OCI-LY7 (cell line): Measurements from ENCODE around the gene MACO1. TPM values are rescaled to one million over a fixed set of nuclear protein-coding genes. Genes with fewer than 3 reads are reported as not detected.

Experiments
- BruUV-seq: library from RNA; stranded (reverse); fragments of 400-500 nt; replicated peaks from 2 replicates; lab custom pipeline; 2021; lab: Mats Ljungman, UMichigan
- CTCF ChIA-PET: fragments of 300-600 bp; sonication (Branson Sonifier 250); formaldehyde crosslinking; loops from one replicate; lab custom pipeline; 2022; ENCODE audit warnings: antibody characterized with exemption; ENCODE audit not compliant: unreplicated experiment; lab: Charles Lee
- POLR2A ChIA-PET: fragments of 300-600 bp; sonication (Branson Sonifier 250); formaldehyde crosslinking; loops from one replicate; lab custom pipeline; 2022; ENCODE audit warnings: antibody characterized with exemption; lab: Charles Lee
- DNase-seq: peaks from one replicate; pipeline ENCODE4 v3.0.0-alpha.2; 2015; ENCODE audit warnings: low spot score
- H2AFZ ChIP-seq: fragments of 200-600 bp; sonication (generic), shearing (Covaris generic); 2 replicates; pipeline ENCODE4 v1.6.1; 2014; ENCODE audit warnings: mild to moderate bottlenecking, antibody characterized with exemption, low read length, moderate library complexity
- H3K27ac ChIP-seq: fragments of 200-600 bp; sonication (generic); 2 replicates; pipeline ENCODE4 v1.5.1; 2014; ENCODE audit warnings: mixed run types, low read depth, mild to moderate bottlenecking, moderate library complexity, low read length, inconsistent platforms; ENCODE audit not compliant: poor library complexity, severe bottlenecking
- H3K36me3 ChIP-seq: fragments of 200-600 bp; sonication (generic); 2 replicates; pipeline ENCODE4 v1.6.1; 2014; ENCODE audit warnings: mild to moderate bottlenecking, antibody characterized with exemption, low read length, moderate library complexity, mixed read lengths; ENCODE audit not compliant: insufficient read depth
- H3K4me1 ChIP-seq: fragments of 200-600 bp; sonication (generic); 2 replicates; pipeline ENCODE4 v1.5.1; 2014; ENCODE audit warnings: mild to moderate bottlenecking, low read length; ENCODE audit not compliant: insufficient read depth, poor library complexity, severe bottlenecking
- H3K4me2 ChIP-seq: fragments of 200-600 bp; sonication (generic); 2 replicates; pipeline ENCODE4 v1.6.1; 2014; ENCODE audit warnings: mild to moderate bottlenecking, low read length
- H3K4me3 ChIP-seq: fragments of 200-600 bp; sonication (generic); 2 replicates; pipeline ENCODE4 v1.5.1; 2014; ENCODE audit warnings: mild to moderate bottlenecking, low read depth, low read length; ENCODE audit not compliant: poor library complexity, severe bottlenecking
- H3K79me2 ChIP-seq: fragments of 200-600 bp; sonication (generic); 2 replicates; pipeline ENCODE4 v1.6.1; 2016; ENCODE audit warnings: low read depth, mild to moderate bottlenecking, low read length, moderate library complexity, mixed read lengths; ENCODE audit not compliant: insufficient read depth
- H3K9me2 ChIP-seq: fragments of 200-600 bp; sonication (generic); 2 replicates; pipeline ENCODE4 v1.6.1; 2016; ENCODE audit warnings: mild to moderate bottlenecking, low read length, mixed read lengths; ENCODE audit not compliant: insufficient read depth
- H3K9me3 ChIP-seq: fragments of 200-600 bp; sonication (generic); 2 replicates; pipeline ENCODE4 v1.6.1; 2014; ENCODE audit warnings: mild to moderate bottlenecking, mixed run types, low read length, mixed read lengths
- H4K20me1 ChIP-seq: fragments of 200-600 bp; sonication (generic); 2 replicates; pipeline ENCODE4 v1.6.1; 2014; ENCODE audit warnings: mild to moderate bottlenecking, antibody characterized with exemption, low read length, moderate library complexity, mixed read lengths; ENCODE audit not compliant: insufficient read depth
- EZH2phosphoT487 ChIP-seq: fragments of 200-600 bp; sonication (generic); IDR thresholded peaks from 2 replicates; pipeline ENCODE4 v1.6.1; 2018; ENCODE audit warnings: low read depth, borderline replicate concordance, mild to moderate bottlenecking, mixed run types, antibody characterized with exemption, low read length, moderate library complexity, mixed read lengths
- intact Hi-C: fragments of 100-400 bp; cut with micrococcal nuclease; formaldehyde crosslinking; loops from one replicate; pipeline ENCODE4 v1.10.0; 2022; ENCODE audit not compliant: unreplicated experiment
- total RNA-seq, 2 experiments: library from RNA; depleted of rRNA in 1 of 2; stranded (reverse); fragments of >200 nt in 1 of 2; shearing (Covaris generic) in 1 of 2; gene quantifications; 2 replicates each; pipeline ENCODE4 v1.2.3, GENCODE V29; 2014 to 2022
- TF ChIP-seq, protein P1 (sequence below): fragments of 200-600 bp; sonication (generic); conservative IDR thresholded peaks from 2 replicates; pipeline ENCODE4 v1.5.1; 2014; ENCODE audit warnings: mild to moderate bottlenecking, antibody characterized with exemption, low read length, moderate library complexity, mixed read lengths

Gene MACO1
- total RNA-seq, 2 experiments from 2014 or later = 11.8 to 18.6 TPM

DNA sequence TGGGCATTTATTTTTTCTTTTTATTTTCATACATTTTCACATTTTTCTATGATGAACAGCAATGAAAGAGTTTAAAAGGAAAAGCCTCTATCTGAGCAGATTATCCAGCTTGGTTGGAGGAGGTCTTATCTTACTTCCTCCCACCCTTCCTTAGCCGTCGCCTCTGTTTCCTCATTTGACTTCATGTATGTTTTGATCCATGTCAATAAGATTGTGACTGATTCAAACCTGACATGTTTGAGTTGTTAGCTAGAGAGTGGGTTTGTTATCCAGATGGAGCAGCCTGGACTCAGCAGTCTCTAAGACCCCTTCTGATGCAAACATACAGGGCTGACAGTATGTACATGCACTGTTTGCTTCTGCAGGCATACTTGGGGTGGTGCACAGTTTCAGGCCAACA is 31.2 kb downstream of the MACO1 start:
- POLR2A ChIA-PET = no interaction called here
- CTCF ChIA-PET = no interaction called here
- H3K36me3 ChIP-seq = peaks cover 50% of the 10 kb centered on the region
- BruUV-seq = no TSS peak
- no peak overlapping the region for H2AFZ ChIP-seq
- no peaks in the 10 kb centered on the region for H3K9me2 ChIP-seq
- H4K20me1 ChIP-seq = no peaks in the 10 kb centered on the region
- no peaks in the 10 kb centered on the region for H3K9me3 ChIP-seq
- no peak for DNase-seq
- H3K4me3 ChIP-seq = no peak overlapping the region
- no peaks in the 10 kb centered on the region for H3K4me1 ChIP-seq
- H3K4me2 ChIP-seq = no peak overlapping the region
- TF ChIP-seq, protein P1, sequence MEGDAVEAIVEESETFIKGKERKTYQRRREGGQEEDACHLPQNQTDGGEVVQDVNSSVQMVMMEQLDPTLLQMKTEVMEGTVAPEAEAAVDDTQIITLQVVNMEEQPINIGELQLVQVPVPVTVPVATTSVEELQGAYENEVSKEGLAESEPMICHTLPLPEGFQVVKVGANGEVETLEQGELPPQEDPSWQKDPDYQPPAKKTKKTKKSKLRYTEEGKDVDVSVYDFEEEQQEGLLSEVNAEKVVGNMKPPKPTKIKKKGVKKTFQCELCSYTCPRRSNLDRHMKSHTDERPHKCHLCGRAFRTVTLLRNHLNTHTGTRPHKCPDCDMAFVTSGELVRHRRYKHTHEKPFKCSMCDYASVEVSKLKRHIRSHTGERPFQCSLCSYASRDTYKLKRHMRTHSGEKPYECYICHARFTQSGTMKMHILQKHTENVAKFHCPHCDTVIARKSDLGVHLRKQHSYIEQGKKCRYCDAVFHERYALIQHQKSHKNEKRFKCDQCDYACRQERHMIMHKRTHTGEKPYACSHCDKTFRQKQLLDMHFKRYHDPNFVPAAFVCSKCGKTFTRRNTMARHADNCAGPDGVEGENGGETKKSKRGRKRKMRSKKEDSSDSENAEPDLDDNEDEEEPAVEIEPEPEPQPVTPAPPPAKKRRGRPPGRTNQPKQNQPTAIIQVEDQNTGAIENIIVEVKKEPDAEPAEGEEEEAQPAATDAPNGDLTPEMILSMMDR = no peak
- TF ChIP-seq EZH2phosphoT487 = no peak
- intact Hi-C loops = no loop called here
- no peak overlapping the region for H3K27ac ChIP-seq
- no peaks in the 10 kb centered on the region for H3K79me2 ChIP-seq

DNA sequence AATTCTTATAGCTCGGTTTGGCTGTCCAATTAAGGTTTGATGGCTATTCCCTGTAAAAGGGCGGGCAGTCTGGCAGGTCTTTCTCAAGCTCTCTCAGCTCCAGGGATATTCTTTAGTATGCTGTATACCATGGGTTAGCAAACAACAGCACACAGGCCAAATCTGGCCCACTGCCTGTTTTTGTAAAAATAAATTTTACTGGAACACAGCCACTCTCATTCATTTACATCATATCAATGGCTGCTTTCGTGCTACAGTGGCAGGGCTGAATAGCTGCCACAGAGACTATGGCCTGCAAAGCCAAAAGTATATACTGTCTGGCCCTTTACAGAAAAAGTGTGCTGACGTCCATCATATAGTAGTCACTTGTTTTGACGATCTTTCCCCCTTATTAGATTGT is 32.0 kb downstream of the MACO1 start:
- no TSS peak for BruUV-seq
- DNase-seq = no peak
- H3K27ac ChIP-seq = no peak overlapping the region
- H4K20me1 ChIP-seq = no peaks in the 10 kb centered on the region
- no peaks in the 10 kb centered on the region for H3K4me1 ChIP-seq
- no peaks in the 10 kb centered on the region for H3K79me2 ChIP-seq
- no peaks in the 10 kb centered on the region for H3K9me2 ChIP-seq
- intact Hi-C loops = no loop called here
- no peaks in the 10 kb centered on the region for H3K9me3 ChIP-seq
- H3K4me3 ChIP-seq = no peak overlapping the region
- POLR2A ChIA-PET = no interaction called here
- TF ChIP-seq EZH2phosphoT487 = no peak
- TF ChIP-seq, protein P1 = no peak
- CTCF ChIA-PET = no interaction called here
- H3K4me2 ChIP-seq = no peak overlapping the region
- peaks cover 44% of the 10 kb centered on the region for H3K36me3 ChIP-seq
- no peak overlapping the region for H2AFZ ChIP-seq

DNA sequence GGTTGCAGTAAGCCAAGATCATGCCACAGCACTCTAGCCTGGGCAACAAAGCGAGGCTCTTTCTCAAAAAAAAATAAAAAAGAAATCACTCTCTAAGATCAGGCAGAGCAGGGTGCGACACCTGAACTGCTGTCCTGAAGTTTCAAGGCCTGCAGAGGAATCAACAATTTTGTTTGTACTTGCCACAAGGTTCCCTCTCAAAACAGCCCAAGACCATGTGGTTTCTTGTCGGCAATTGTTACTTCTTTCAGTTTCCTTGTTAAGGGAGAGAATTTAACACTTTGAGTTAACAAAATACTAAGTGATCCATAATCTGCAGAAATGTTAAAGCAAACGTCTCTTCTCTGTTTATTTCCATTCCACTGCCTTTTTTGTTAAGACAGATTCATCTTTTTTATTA is 36.5 kb downstream of the MACO1 start:
- no peak overlapping the region for H3K27ac ChIP-seq
- H3K4me2 ChIP-seq = no peak overlapping the region
- intact Hi-C loops = no loop called here
- H3K9me3 ChIP-seq = no peaks in the 10 kb centered on the region
- peaks cover 13% of the 10 kb centered on the region for H3K36me3 ChIP-seq
- H3K79me2 ChIP-seq = no peaks in the 10 kb centered on the region
- no peak overlapping the region for H3K4me3 ChIP-seq
- H4K20me1 ChIP-seq = no peaks in the 10 kb centered on the region
- TF ChIP-seq EZH2phosphoT487 = no peak
- TF ChIP-seq, protein P1 = no peak
- no TSS peak for BruUV-seq
- H3K4me1 ChIP-seq = no peaks in the 10 kb centered on the region
- no peak for DNase-seq
- POLR2A ChIA-PET = interaction anchor here (0.6 kb wide), 1 partner anchor 72 kb away, joined by 3 read pairs; no protein-coding TSS in a partner anchor
- H2AFZ ChIP-seq = no peak overlapping the region
- CTCF ChIA-PET = no interaction called here
- no peaks in the 10 kb centered on the region for H3K9me2 ChIP-seq
